ENCODE measurements around the gene TRMT1.
A peak's percentile ranks its signal among the peaks of the same experiment; 100 is the strongest.
"Not testable (repeated sequence)": the region's sequence is repeated elsewhere in the genome, so short reads cannot be mapped to it uniquely, and the experiment has no call there.

TRMT1 gene

GRCh38 chr19:13150187-13150930, 33.8 kb upstream of the TRMT1 start, which contains the start of the genes IER2 and STX10:
TSS of gene IER2 (plus strand) at chr19:13150411. CDS start at chr19:13153187, 2,776 bp downstream.
TSS of gene STX10 (minus strand) at chr19:13150375. CDS start at chr19:13150173, 202 bp downstream.
- peak; percentile 90 for DNase-seq

GRCh38 chr19:13149628-13150186, 33.2 kb upstream of the TRMT1 start:
- DNase-seq: peak; percentile 36

GRCh38 chr19:13149173-13149627, 32.7 kb upstream of the TRMT1 start:
- DNase-seq: not testable (repeated sequence)

GRCh38 chr19:13146763-13147563, 30.4 kb upstream of the TRMT1 start:
- no peak for DNase-seq

GRCh38 chr19:13139633-13140311, 23.2 kb upstream of the TRMT1 start:
- no peak for DNase-seq

GRCh38 chr19:13138916-13139198, 22.3 kb upstream of the TRMT1 start:
- DNase-seq: no peak

GRCh38 chr19:13138171-13138915, 21.8 kb upstream of the TRMT1 start:
- DNase-seq: no peak

- DNase-seq: no peak
Measured at GRCh38 chr19:13137290-13137794, 20.8 kb upstream of the TRMT1 start.

- no peak for DNase-seq
Measured at GRCh38 chr19:13135068-13136062, 18.8 kb upstream of the TRMT1 start.

GRCh38 chr19:13134626-13135025, 18.1 kb upstream of the TRMT1 start:
- no peak for DNase-seq

- DNase-seq: no peak
Measured at GRCh38 chr19:13133241-13133870, 16.8 kb upstream of the TRMT1 start.

GRCh38 chr19:13132471-13133180, 16.1 kb upstream of the TRMT1 start:
- peak; percentile 41 for DNase-seq

- DNase-seq: no peak
Measured at GRCh38 chr19:13130886-13131490, 14.4 kb upstream of the TRMT1 start.

GRCh38 chr19:13129384-13129783, 12.8 kb upstream of the TRMT1 start:
- DNase-seq: no peak

- DNase-seq: no peak
Measured at GRCh38 chr19:13128583-13128982, 12.0 kb upstream of the TRMT1 start.

- no peak for DNase-seq
Measured at GRCh38 chr19:13127811-13128575, 11.5 kb upstream of the TRMT1 start.

- DNase-seq: no peak
Measured at GRCh38 chr19:13127051-13127450, 10.5 kb upstream of the TRMT1 start.

Data from stimulated activated CD4-positive, alpha-beta T cell treated with anti-CD3 and anti-CD28 coated beads, Interleukin-12 subunit alpha, Interleukin-12 subunit beta, amount 100 ng/mL, for 4 hours (primary cell).